ENCODE data around the gene GCNT2. TPM values are rescaled to one million over a fixed set of nuclear protein-coding genes. Genes with fewer than 3 reads are reported as not detected.

The GCNT2 gene
- total and polyA plus RNA-seq, 2 of the 8 experiments (the other 6 are each of a cell fraction or from before 2014, with no cell fraction given) = 19.3 to 52.5 TPM

GRCh38 chr6:10510592-10511367 is 10.4 kb upstream of the GCNT2 start:
- DNase-seq (ENCODE audit: low read depth in 1 of 2, low spot score in 2 of 2) (peak in 1 of 2 experiments; percentile 62), FAIRE-seq (peak; percentile 89)
- H3K18ac ChIP-seq (ENCODE audit: extremely low read depth, low read length) = no peak overlapping the region
- H3K79me1 ChIP-seq (ENCODE audit: low read depth, low read length) = no peaks in the 10 kb centered on the region
- H2BK5ac ChIP-seq (ENCODE audit: low read depth, low read length) = no peak overlapping the region
- no peaks in the 10 kb centered on the region for H3K9me3 ChIP-seq (ENCODE audit: insufficient read depth in 2 of 2, low read depth in 1 of 2, low read length in 1 of 2)
- peak overlapping the region; percentile 83 for H4K91ac ChIP-seq (replicated peaks; ENCODE audit: insufficient read length, low read length)
- H3K27me3 ChIP-seq (replicated peaks in 1 of 4; ENCODE audit: control insufficient read depth in 3 of 4, extremely low read depth in 1 of 4, insufficient read depth in 3 of 4, low read length in 3 of 4) = no peaks in the 10 kb centered on the region
- no peaks in the 10 kb centered on the region for H3K36me3 ChIP-seq (ENCODE audit: control insufficient read depth in 2 of 4, insufficient read depth in 4 of 4, low read length in 3 of 4)
- H4K20me1 ChIP-seq (replicated peaks in 1 of 2; ENCODE audit: control insufficient read depth in 1 of 2, insufficient read depth in 2 of 2, low read length in 2 of 2) = no peaks in the 10 kb centered on the region
- H3K23ac ChIP-seq (ENCODE audit: insufficient read length) = no peak overlapping the region
- no peak overlapping the region for H2BK120ac ChIP-seq (replicated peaks; ENCODE audit: low read depth, low read length)
- H3K79me2 ChIP-seq (ENCODE audit: control insufficient read depth in 1 of 2, insufficient read depth in 2 of 2, low read length in 2 of 2) = no peaks in the 10 kb centered on the region
- no peak overlapping the region for H4K8ac ChIP-seq (ENCODE audit: extremely low read depth, insufficient read depth, low read length)
- H2BK15ac ChIP-seq (ENCODE audit: low read length) = no peak overlapping the region; the same call in 1 of the 2 replicates
- H3K4ac ChIP-seq (replicated peaks; ENCODE audit: insufficient read length, low read depth, low read length) = no peak overlapping the region
- H3K56ac ChIP-seq (replicated peaks; ENCODE audit: insufficient read length, low read depth, low read length) = no peak overlapping the region
- ChIA-PET CTCF (ENCODE audit: partially characterized antibody) (interaction anchor here (0.6 to 8.5 kb wide), 66 partner anchors 8 to 324 kb away, joined by 3 to 66 read pairs (median 4); partner anchors contain the start of genes C6orf52 and GCNT2), POLR2A (ENCODE audit: partially characterized antibody) (interaction anchor here (0.8 to 1.6 kb wide), 9 partner anchors 8 to 184 kb away, joined by 3 to 7 read pairs (median 4); partner anchors contain the start of gene PAK1IP1)
- H2BK20ac ChIP-seq (ENCODE audit: low read length) = 0 out of 2 replicates have a peak overlapping the region, but pooled peaks have one; percentile 11
- H3K23me2 ChIP-seq (ENCODE audit: low read depth, low read length) = no peaks in the 10 kb centered on the region
- H2AFZ ChIP-seq (ENCODE audit: low read length) = no peak overlapping the region
- H3K4me2 ChIP-seq (ENCODE audit: insufficient read depth in 1 of 2, low read depth in 2 of 2, low read length in 2 of 2) = 0 out of 4 replicates have a peak overlapping the region, but pooled peaks of 1 of the 2 experiments have one; percentile 0
- no peak overlapping the region for H4K5ac ChIP-seq (ENCODE audit: insufficient read length, low read depth, low read length)
- WGBS, 2 experiments (ENCODE audit: extremely low coverage in 1 of 2, insufficient coverage in 1 of 2, insufficient read length in 1 of 2, insufficient replicate concordance in 2 of 2, low coverage in 1 of 2, low lambda C conversion rate in 2 of 2, missing lambda C conversion rate in 1 of 2) = 65% methylated on average over 17 of the region's 17 CpGs; no CpG with 5 or more reads in 1 of the 2 experiments
- no peak overlapping the region for H3K27ac ChIP-seq (ENCODE audit: low read depth, low read length)
- H3K4me3 ChIP-seq (ENCODE audit: extremely low read depth in 1 of 4, insufficient read depth in 2 of 4, low read depth in 3 of 4, low read length in 4 of 4) = no peak overlapping the region
- peak overlapping the region; percentile 28; the same call in 1 of the 2 replicates for H2BK12ac ChIP-seq (ENCODE audit: low read depth, low read length)
- H3K9ac ChIP-seq (replicated peaks in 1 of 4; ENCODE audit: extremely low read depth in 1 of 4, low read depth in 3 of 4, low read length in 3 of 4) = no peak overlapping the region
- H3K4me1 ChIP-seq (replicated peaks in 1 of 4; ENCODE audit: control insufficient read depth in 3 of 4, insufficient read depth in 4 of 4, low read length in 3 of 4) = peaks cover 0 to 3% (median 0%) of the 10 kb centered on the region in 4 experiments; a peak in 2 of 7 replicates
- H3K14ac ChIP-seq (ENCODE audit: insufficient read length) = no peak overlapping the region
- H2AK5ac ChIP-seq (ENCODE audit: low read depth, low read length) = no peak overlapping the region
- TF ChIP-seq RAD21 (IDR thresholded peaks at IDR 0.05 in 1 of 2, conservative IDR thresholded peaks at IDR 0.05 in 1 of 2; ENCODE audit: low read depth in 2 of 2, low read length in 2 of 2) = peak; percentile 98
- TF ChIP-seq EGR1 (IDR thresholded peaks at IDR 0.05; ENCODE audit: borderline replicate concordance, low read depth, low read length) = no peak
- TF ChIP-seq SIN3A (conservative IDR thresholded peaks at IDR 0.05 in 1 of 2, IDR thresholded peaks at IDR 0.05 in 1 of 2; ENCODE audit: low read depth in 1 of 2, low read length in 2 of 2) = 0 out of 4 replicates have a peak, but pooled peaks of 1 of the 2 experiments have one; percentile 45
- TF ChIP-seq SIRT6 (IDR thresholded peaks at IDR 0.05; ENCODE audit: low read length) = no peak
- TF ChIP-seq RXRA (IDR thresholded peaks at IDR 0.05; ENCODE audit: insufficient read depth, low read depth, low read length) = 0 out of 2 replicates have a peak, but pooled peaks have one; percentile 46
- 0 out of 2 replicates have a peak, but pooled peaks have one; percentile 21 for TF ChIP-seq YY1 (IDR thresholded peaks at IDR 0.05; ENCODE audit: low read depth, low read length)
- TF ChIP-seq CHD2 (IDR thresholded peaks at IDR 0.05; ENCODE audit: low read length) = no peak
- TF ChIP-seq CTCF (IDR thresholded peaks at IDR 0.05; ENCODE audit: control extremely low read depth in 1 of 3, insufficient read depth in 1 of 3, low read depth in 1 of 3, low read length in 3 of 3) = peak; percentile 77 to 91 (median 88)
